H1 (cell line): ENCODE measurements around the gene GMEB2. TPM values are rescaled to one million over a fixed set of nuclear protein-coding genes. Genes with fewer than 3 reads are reported as not detected.

Source experiments
- CTCF ChIA-PET: fragments of 300-600 bp; sonication (Branson Sonifier 250); formaldehyde crosslinking; loops from one replicate; lab custom pipeline; 2021; ENCODE audit not compliant: partially characterized antibody; lab: Charles Lee
- POLR2A ChIA-PET: fragments of 300-600 bp; sonication (Branson Sonifier 250); formaldehyde crosslinking; loops from one replicate; lab custom pipeline; 2021; ENCODE audit warnings: inconsistent platforms; ENCODE audit not compliant: partially characterized antibody; lab: Charles Lee
- DNase-seq, 2 experiments: peaks; one replicate each; pipeline versions ENCODE4 v3.0.0 to v3.0.0-alpha.2; 2010 to 2022; ENCODE audit warnings: low spot score in 2 of 2, low read depth in 1 of 2, mixed read lengths in 1 of 2
- FAIRE-seq: peaks from 2 replicates; lab custom pipeline; 2011; peaks lifted over from hg19 to GRCh38; lab: Jason Lieb, UNC
- H2AFZ ChIP-seq: 2 replicates; pipeline ENCODE4 v1.8.1; 2012; ENCODE audit warnings: low read length, inconsistent platforms
- H2AK5ac ChIP-seq: 2 replicates; pipeline ENCODE4 v1.6.1; 2013; ENCODE audit warnings: low read depth, low read length
- H2BK120ac ChIP-seq: replicated peaks from 2 replicates; pipeline ENCODE3; 2013; ENCODE audit warnings: low read depth, low read length, inconsistent platforms
- H2BK12ac ChIP-seq: 2 replicates; pipeline ENCODE4 v1.6.1; 2013; ENCODE audit warnings: low read depth, low read length
- H2BK15ac ChIP-seq: 2 replicates; pipeline ENCODE4 v1.6.1; 2013; ENCODE audit warnings: low read length
- H2BK20ac ChIP-seq: 2 replicates; pipeline ENCODE4 v1.6.1; 2013; ENCODE audit warnings: low read length
- H2BK5ac ChIP-seq: 2 replicates; pipeline ENCODE4 v1.6.1; 2013; ENCODE audit warnings: low read depth, low read length
- H3K14ac ChIP-seq: 2 replicates; pipeline ENCODE4 v1.6.1; 2013; ENCODE audit warnings: inconsistent platforms; ENCODE audit not compliant: insufficient read length
- H3K18ac ChIP-seq: 2 replicates; pipeline ENCODE4 v1.6.1; 2013; ENCODE audit warnings: low read length; ENCODE audit errors: extremely low read depth
- H3K23ac ChIP-seq: 2 replicates; pipeline ENCODE4 v1.6.1; 2013; ENCODE audit warnings: inconsistent platforms; ENCODE audit not compliant: insufficient read length
- H3K23me2 ChIP-seq: 2 replicates; pipeline ENCODE4 v1.6.1; 2013; ENCODE audit warnings: low read depth, low read length
- H3K27ac ChIP-seq: 2 replicates; pipeline ENCODE4 v1.6.1; 2011; ENCODE audit warnings: low read depth, low read length, inconsistent platforms
- H3K27me3 ChIP-seq, 4 experiments: replicated peaks in 1 of 4; 1 replicate in 1 of 4; 2 replicates in 3 of 4; pipeline versions ENCODE4 v1.6.1 to v1.8.1; 2011 to 2013; ENCODE audit warnings: low read length in 3 of 4, mild to moderate bottlenecking in 3 of 4, inconsistent platforms in 2 of 4, mixed read lengths in 2 of 4, moderate library complexity in 1 of 4; ENCODE audit not compliant: control insufficient read depth in 3 of 4, insufficient read depth in 3 of 4; ENCODE audit errors: extremely low read depth in 1 of 4
- H3K36me3 ChIP-seq, 4 experiments: 2 replicates each; pipeline versions ENCODE4 v1.6.1 to v1.8.1; 2011 to 2013; ENCODE audit warnings: mild to moderate bottlenecking in 4 of 4, low read length in 3 of 4, moderate library complexity in 2 of 4, control low read depth in 1 of 4, inconsistent platforms in 1 of 4; ENCODE audit not compliant: insufficient read depth in 4 of 4, control insufficient read depth in 2 of 4
- H3K4ac ChIP-seq: replicated peaks from 2 replicates; pipeline ENCODE3; 2013; ENCODE audit warnings: low read length, low read depth, mixed read lengths, inconsistent platforms; ENCODE audit not compliant: insufficient read length
- H3K4me1 ChIP-seq, 4 experiments: replicated peaks in 1 of 4; 1 replicate in 1 of 4; 2 replicates in 3 of 4; pipeline versions ENCODE4 v1.6.1 to v1.8.1; 2011 to 2013; ENCODE audit warnings: low read length in 3 of 4, inconsistent platforms in 2 of 4, mixed read lengths in 1 of 4; ENCODE audit not compliant: insufficient read depth in 4 of 4, control insufficient read depth in 3 of 4
- H3K4me2 ChIP-seq, 2 experiments: 2 replicates each; pipeline versions ENCODE4 v1.6.1 to v1.8.1; 2011 to 2013; ENCODE audit warnings: low read depth in 2 of 2, low read length in 2 of 2, control low read depth in 1 of 2, inconsistent platforms in 1 of 2, mild to moderate bottlenecking in 1 of 2; ENCODE audit not compliant: insufficient read depth in 1 of 2
- H3K4me3 ChIP-seq, 4 experiments: fragments of 200-600, 300-600 bp in 1 of 4; sonication (generic), shearing (Covaris generic), sonication (Bioruptor Twin) in 1 of 4; 2 replicates each; pipeline versions ENCODE4 v1.5.1 to v1.8.1; 2011 to 2016; ENCODE audit warnings: low read length in 4 of 4, low read depth in 3 of 4, control low read depth in 2 of 4, inconsistent platforms in 2 of 4, mild to moderate bottlenecking in 2 of 4, mixed read lengths in 1 of 4, moderate library complexity in 1 of 4; ENCODE audit not compliant: insufficient read depth in 2 of 4; ENCODE audit errors: extremely low read depth in 1 of 4
- H3K56ac ChIP-seq: replicated peaks from 2 replicates; pipeline ENCODE3; 2013; ENCODE audit warnings: low read depth, mild to moderate bottlenecking, mixed read lengths, low read length, inconsistent platforms; ENCODE audit not compliant: insufficient read length
- H3K79me1 ChIP-seq: 2 replicates; pipeline ENCODE4 v1.6.1; 2013; ENCODE audit warnings: low read depth, low read length, control low read depth
- H3K79me2 ChIP-seq, 2 experiments: 2 replicates each; pipeline versions ENCODE4 v1.6.1 to v1.8.1; 2012 to 2013; ENCODE audit warnings: low read length in 2 of 2, mild to moderate bottlenecking in 2 of 2, inconsistent platforms in 1 of 2; ENCODE audit not compliant: insufficient read depth in 2 of 2, control insufficient read depth in 1 of 2
- H3K9ac ChIP-seq, 4 experiments: replicated peaks in 1 of 4; 1 replicate in 1 of 4; 2 replicates in 3 of 4; pipeline versions ENCODE4 v1.6.1 to v1.8.1; 2011 to 2013; ENCODE audit warnings: low read depth in 3 of 4, low read length in 3 of 4, control low read depth in 2 of 4, mild to moderate bottlenecking in 2 of 4, moderate library complexity in 2 of 4, inconsistent platforms in 1 of 4; ENCODE audit errors: extremely low read depth in 1 of 4
- H3K9me3 ChIP-seq, 2 experiments: 2 replicates each; pipeline versions ENCODE4 v1.6.1 to v1.8.1; 2012 to 2013; ENCODE audit warnings: mild to moderate bottlenecking in 2 of 2, moderate library complexity in 2 of 2, control low read depth in 1 of 2, inconsistent platforms in 1 of 2, low read depth in 1 of 2, low read length in 1 of 2, mixed read lengths in 1 of 2; ENCODE audit not compliant: insufficient read depth in 2 of 2
- H4K20me1 ChIP-seq, 2 experiments: replicated peaks in 1 of 2; 2 replicates each; pipeline versions ENCODE3 to v1.8.1; 2011 to 2013; ENCODE audit warnings: inconsistent platforms in 2 of 2, low read length in 2 of 2, mild to moderate bottlenecking in 1 of 2; ENCODE audit not compliant: insufficient read depth in 2 of 2, control insufficient read depth in 1 of 2
- H4K5ac ChIP-seq: 2 replicates; pipeline ENCODE4 v1.6.1; 2013; ENCODE audit warnings: low read length, low read depth, mixed read lengths, inconsistent platforms; ENCODE audit not compliant: insufficient read length
- H4K8ac ChIP-seq: 2 replicates; pipeline ENCODE4 v1.8.0; 2013; ENCODE audit warnings: mild to moderate bottlenecking, moderate library complexity, low read length, inconsistent platforms; ENCODE audit not compliant: insufficient read depth; ENCODE audit errors: extremely low read depth
- H4K91ac ChIP-seq: replicated peaks from 2 replicates; pipeline ENCODE3; 2013; ENCODE audit warnings: low read length, mixed read lengths, inconsistent platforms; ENCODE audit not compliant: insufficient read length
- SIN3A ChIP-seq, 2 experiments: IDR thresholded peaks in 1 of 2; conservative IDR thresholded peaks in 1 of 2; 2 replicates each; pipeline ENCODE4 v1.6.1; 2011 to 2012; ENCODE audit warnings: low read length in 2 of 2, improper control_type of control experiment in 1 of 2, low read depth in 1 of 2, mild to moderate bottlenecking in 1 of 2
- WGBS, 2 experiments: shearing (Covaris generic) in 1 of 2; methylation state at CpG; one replicate each; pipeline versions ENCODE4 v1.1.6 to v1.1.7; 2013 to 2015; ENCODE audit warnings: low lambda C conversion rate in 2 of 2, mixed read lengths in 2 of 2, inconsistent platforms in 1 of 2, low coverage in 1 of 2, missing lambda C conversion rate in 1 of 2; ENCODE audit not compliant: insufficient replicate concordance in 2 of 2, insufficient coverage in 1 of 2, insufficient read length in 1 of 2; ENCODE audit errors: extremely low coverage in 1 of 2, missing lambda C conversion rate in 1 of 2; 5-methylcytosine and 5-hydroxymethylcytosine counted together
- polyA plus RNA-seq, 7 experiments: library from polyadenylated mRNA; depleted of rRNA in 3 of 7; stranded (reverse) in 5 of 7; unstranded in 2 of 7; fragments of >200 nt in 5 of 7; fragments of 200-250 nt in 2 of 7; gene quantifications; 1 replicate in 5 of 7; 2 replicates in 1 of 7; 4 replicates in 1 of 7; pipeline versions ENCODE4 v1.2.1 to v1.2.3, GENCODE V29; 2011 to 2013; ENCODE audit warnings: missing spikeins in 2 of 7, mixed read lengths in 2 of 7
- total RNA-seq: library from RNA; stranded (reverse); fragmentation: NEBNext Ultra II Directional; extraction: Animal tissue kit (Norgen Biotek cat#: 25700); gene quantifications from 2 replicates; pipeline ENCODE4 v1.2.1, GENCODE V29; 2021

Gene GMEB2
- total and polyA plus RNA-seq, 2 of the 8 experiments (the other 6 are each of a cell fraction or from before 2014, with no cell fraction given), result 12.9 to 14.2 TPM

DNA sequence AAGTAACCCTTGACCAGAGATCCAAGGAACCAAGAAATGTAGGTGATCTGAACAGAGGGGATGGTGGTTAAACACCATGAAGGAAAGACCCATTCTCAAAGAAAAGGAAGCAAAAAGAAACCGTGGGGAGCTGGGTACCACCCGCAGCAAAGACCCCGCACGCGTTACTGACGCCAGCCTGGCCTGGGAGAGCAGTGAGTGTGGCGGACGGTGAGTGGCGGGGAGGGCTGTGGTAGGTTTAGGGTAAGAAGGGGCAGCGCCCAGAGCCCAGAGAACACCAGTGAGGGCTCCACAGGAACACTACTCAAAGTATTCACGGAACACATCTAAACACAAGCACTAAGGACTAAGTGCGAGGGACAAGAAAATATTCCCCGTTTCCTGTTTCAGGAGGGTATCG is 4.2 kb downstream of the GMEB2 start:
- Histone ChIP-seq H4K8ac (0 out of 2 replicates have a peak overlapping the region, but pooled peaks have one; percentile 29), H3K4ac (no peak overlapping the region), H3K36me3 (peaks cover under 1 to 9% (median 5%) of the 10 kb centered on the region in 4 experiments; a peak in 5 of 8 replicates), H4K91ac (no peak overlapping the region), H3K56ac (no peak overlapping the region), H3K23me2 (peaks cover 10% of the 10 kb centered on the region; the same call in 1 of the 2 replicates), H3K79me1 (peaks cover 11% of the 10 kb centered on the region), H3K27me3 (no peaks in the 10 kb centered on the region; a peak in 2 of 7 replicates), H2AK5ac (no peak overlapping the region), H3K14ac (no peak overlapping the region), H3K27ac (no peak overlapping the region), H3K9ac (no peak overlapping the region), H4K20me1 (peaks cover 0 to 5% of the 10 kb centered on the region in 2 experiments), H2BK5ac (no peak overlapping the region), H3K18ac (no peak overlapping the region), H2BK20ac (no peak overlapping the region), H3K23ac (no peak overlapping the region), H3K4me1 (peaks cover 0 to 3% (median 0%) of the 10 kb centered on the region in 4 experiments; a peak in 2 of 7 replicates), H3K9me3 (no peaks in the 10 kb centered on the region), H3K4me3 (no peak overlapping the region), H2BK12ac (no peak overlapping the region), H2BK120ac (no peak overlapping the region), H2BK15ac (no peak overlapping the region), H4K5ac (no peak overlapping the region), H3K79me2 (peaks cover 0 to 52% of the 10 kb centered on the region in 2 experiments; a peak in 2 of 4 replicates), H3K4me2 (no peak overlapping the region), H2AFZ (no peak overlapping the region)
- no peak for TF ChIP-seq SIN3A (conservative IDR thresholded peaks at IDR 0.05 in 1 of 2, IDR thresholded peaks at IDR 0.05 in 1 of 2; ENCODE audit: low read depth in 1 of 2, low read length in 2 of 2)
- FAIRE-seq (no peak), DNase-seq (no peak)
- ChIA-PET POLR2A (no interaction called here), CTCF (no interaction called here)
- WGBS, 2 experiments, result 94% methylated on average over 14 of the region's 14 CpGs; no CpG with 5 or more reads in 1 of the 2 experiments
